HL-60 (cell line): ENCODE results near the gene SHROOM3.

Experiments
- DNase-seq, 2 experiments: peaks; one replicate each; pipeline ENCODE4 v3.0.0-alpha.2; 2010 to 2020; ENCODE audit warnings: low read depth in 1 of 2, low spot score in 1 of 2
- H3K27ac ChIP-seq: fragments of 250-450 bp; sonication (Bioruptor Pico); replicated peaks from 2 replicates; pipeline ENCODE4 v1.5.1; 2020; ENCODE audit warnings: mild to moderate bottlenecking, moderate library complexity
- H3K27me3 ChIP-seq: fragments of 250-450 bp; sonication (Bioruptor Pico); 2 replicates; pipeline ENCODE4 v1.5.1; 2021; ENCODE audit warnings: mild to moderate bottlenecking, moderate library complexity; ENCODE audit not compliant: insufficient read depth, poor library complexity, severe bottlenecking
- H3K4me3 ChIP-seq: replicated peaks from 2 replicates; pipeline ENCODE4 v1.5.1; 2011; ENCODE audit warnings: mild to moderate bottlenecking, control low read depth, low read length; ENCODE audit not compliant: insufficient read depth
- GABPA ChIP-seq: IDR thresholded peaks from 2 replicates; pipeline ENCODE4 v1.6.1; 2012; ENCODE audit warnings: low read depth
- POLR2AphosphoS5 ChIP-seq: IDR thresholded peaks from 2 replicates; pipeline ENCODE4 v1.6.1; 2012; ENCODE audit warnings: low read depth
- SPI1 ChIP-seq: IDR thresholded peaks from 2 replicates; pipeline ENCODE4 v1.6.1; 2012; ENCODE audit warnings: low read depth, mild to moderate bottlenecking, borderline replicate concordance
- TF ChIP-seq, protein P1 (sequence below): IDR thresholded peaks from one replicate; pipeline ENCODE4 v1.5.1; 2011; ENCODE audit warnings: low read length, control low read depth, inconsistent platforms; ENCODE audit not compliant: insufficient read depth
- TF ChIP-seq, protein P2 (sequence below): IDR thresholded peaks from 2 replicates; pipeline ENCODE4 v1.6.1; 2012; ENCODE audit warnings: low read depth; ENCODE audit not compliant: insufficient replicate concordance

SHROOM3 gene

DNA sequence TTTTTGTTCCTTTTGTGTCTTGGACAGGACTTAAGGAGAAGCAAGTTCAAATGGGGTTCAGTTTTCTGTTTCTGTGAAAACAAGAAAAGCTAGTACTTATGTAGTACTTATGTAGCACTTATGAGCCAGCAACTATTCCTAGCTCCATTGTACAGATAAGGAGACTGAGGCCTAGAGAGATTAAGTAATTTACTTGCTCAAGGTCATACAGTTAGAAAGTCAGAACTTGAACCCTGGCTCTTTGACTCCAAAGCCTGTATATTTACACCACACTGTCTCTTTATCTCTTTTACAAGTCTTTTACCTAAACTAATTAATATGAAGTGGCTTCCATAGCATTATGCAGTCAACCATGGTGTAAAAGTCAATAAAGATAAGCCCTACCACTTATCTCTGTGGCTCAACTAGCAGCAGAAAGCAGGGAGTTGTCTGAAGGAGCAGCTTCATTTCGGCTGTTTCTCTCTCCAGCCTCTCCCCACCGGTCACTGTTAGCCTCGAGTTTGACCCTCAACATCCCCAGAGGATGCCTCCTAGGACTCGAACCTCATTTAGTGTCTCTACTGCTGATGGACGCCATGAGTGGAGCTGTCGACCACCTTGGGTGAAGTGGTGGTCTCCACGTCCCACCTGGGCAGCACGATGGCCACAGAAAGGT, 209.9 kb downstream of the SHROOM3 start:
- H3K4me3 ChIP-seq, result no peak overlapping the region
- TF ChIP-seq POLR2AphosphoS5, result no peak
- TF ChIP-seq SPI1, result no peak
- no peak for TF ChIP-seq GABPA
- TF ChIP-seq, protein P1, sequence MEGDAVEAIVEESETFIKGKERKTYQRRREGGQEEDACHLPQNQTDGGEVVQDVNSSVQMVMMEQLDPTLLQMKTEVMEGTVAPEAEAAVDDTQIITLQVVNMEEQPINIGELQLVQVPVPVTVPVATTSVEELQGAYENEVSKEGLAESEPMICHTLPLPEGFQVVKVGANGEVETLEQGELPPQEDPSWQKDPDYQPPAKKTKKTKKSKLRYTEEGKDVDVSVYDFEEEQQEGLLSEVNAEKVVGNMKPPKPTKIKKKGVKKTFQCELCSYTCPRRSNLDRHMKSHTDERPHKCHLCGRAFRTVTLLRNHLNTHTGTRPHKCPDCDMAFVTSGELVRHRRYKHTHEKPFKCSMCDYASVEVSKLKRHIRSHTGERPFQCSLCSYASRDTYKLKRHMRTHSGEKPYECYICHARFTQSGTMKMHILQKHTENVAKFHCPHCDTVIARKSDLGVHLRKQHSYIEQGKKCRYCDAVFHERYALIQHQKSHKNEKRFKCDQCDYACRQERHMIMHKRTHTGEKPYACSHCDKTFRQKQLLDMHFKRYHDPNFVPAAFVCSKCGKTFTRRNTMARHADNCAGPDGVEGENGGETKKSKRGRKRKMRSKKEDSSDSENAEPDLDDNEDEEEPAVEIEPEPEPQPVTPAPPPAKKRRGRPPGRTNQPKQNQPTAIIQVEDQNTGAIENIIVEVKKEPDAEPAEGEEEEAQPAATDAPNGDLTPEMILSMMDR, result no peak
- TF ChIP-seq, protein P2, sequence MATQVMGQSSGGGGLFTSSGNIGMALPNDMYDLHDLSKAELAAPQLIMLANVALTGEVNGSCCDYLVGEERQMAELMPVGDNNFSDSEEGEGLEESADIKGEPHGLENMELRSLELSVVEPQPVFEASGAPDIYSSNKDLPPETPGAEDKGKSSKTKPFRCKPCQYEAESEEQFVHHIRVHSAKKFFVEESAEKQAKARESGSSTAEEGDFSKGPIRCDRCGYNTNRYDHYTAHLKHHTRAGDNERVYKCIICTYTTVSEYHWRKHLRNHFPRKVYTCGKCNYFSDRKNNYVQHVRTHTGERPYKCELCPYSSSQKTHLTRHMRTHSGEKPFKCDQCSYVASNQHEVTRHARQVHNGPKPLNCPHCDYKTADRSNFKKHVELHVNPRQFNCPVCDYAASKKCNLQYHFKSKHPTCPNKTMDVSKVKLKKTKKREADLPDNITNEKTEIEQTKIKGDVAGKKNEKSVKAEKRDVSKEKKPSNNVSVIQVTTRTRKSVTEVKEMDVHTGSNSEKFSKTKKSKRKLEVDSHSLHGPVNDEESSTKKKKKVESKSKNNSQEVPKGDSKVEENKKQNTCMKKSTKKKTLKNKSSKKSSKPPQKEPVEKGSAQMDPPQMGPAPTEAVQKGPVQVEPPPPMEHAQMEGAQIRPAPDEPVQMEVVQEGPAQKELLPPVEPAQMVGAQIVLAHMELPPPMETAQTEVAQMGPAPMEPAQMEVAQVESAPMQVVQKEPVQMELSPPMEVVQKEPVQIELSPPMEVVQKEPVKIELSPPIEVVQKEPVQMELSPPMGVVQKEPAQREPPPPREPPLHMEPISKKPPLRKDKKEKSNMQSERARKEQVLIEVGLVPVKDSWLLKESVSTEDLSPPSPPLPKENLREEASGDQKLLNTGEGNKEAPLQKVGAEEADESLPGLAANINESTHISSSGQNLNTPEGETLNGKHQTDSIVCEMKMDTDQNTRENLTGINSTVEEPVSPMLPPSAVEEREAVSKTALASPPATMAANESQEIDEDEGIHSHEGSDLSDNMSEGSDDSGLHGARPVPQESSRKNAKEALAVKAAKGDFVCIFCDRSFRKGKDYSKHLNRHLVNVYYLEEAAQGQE, result no peak
- no peak overlapping the region for H3K27ac ChIP-seq
- no peak for DNase-seq
- no peaks in the 10 kb centered on the region for H3K27me3 ChIP-seq

DNA sequence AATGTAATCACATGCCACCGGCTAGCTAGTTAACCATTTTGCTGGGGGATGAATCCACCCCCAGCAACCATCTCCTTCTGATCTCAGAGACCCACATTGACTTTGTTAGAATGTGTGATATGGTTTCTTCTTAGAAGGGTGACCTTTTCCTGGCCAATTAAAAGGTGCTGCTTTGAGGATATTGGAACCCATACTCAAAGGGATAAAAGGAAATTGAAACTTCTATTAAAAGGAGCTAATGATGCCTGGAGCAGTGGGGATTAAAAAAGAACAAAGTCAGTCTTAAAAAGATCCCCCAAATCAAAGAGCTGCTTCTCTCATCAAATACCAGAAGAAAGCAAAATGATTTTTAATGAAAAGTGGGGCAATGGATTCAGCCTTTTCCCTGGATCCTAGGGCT, 214.1 kb downstream of the SHROOM3 start:
- Histone ChIP-seq H3K27ac (no peak overlapping the region), H3K4me3 (no peak overlapping the region), H3K27me3 (no peaks in the 10 kb centered on the region)
- DNase-seq, result no peak
- TF ChIP-seq POLR2AphosphoS5 (no peak), SPI1 (no peak), GABPA (no peak)
- TF ChIP-seq, protein P1, result no peak
- TF ChIP-seq, protein P2, result no peak

DNA sequence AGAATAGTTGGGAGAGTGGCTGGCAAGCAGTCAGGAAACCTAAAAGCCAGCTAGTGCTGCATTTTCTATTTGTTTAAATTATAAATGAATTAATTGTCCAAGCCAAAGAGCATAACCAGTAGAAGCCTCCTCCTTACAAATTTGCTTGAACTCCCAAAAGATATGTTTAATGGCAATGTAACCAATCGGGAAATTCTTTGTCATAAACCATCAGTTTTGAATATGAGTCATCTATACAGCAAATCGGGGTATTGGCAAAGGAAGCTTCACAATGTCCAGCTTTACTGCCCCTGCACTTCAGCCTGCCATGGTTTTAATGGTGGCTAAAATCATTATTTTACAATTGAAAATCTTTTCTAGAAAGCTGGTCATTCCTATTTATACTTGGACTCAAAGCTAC, 216.6 kb downstream of the SHROOM3 start:
- no peak for TF ChIP-seq SPI1
- DNase-seq, result no peak
- Histone ChIP-seq H3K27ac (no peak overlapping the region), H3K27me3 (no peaks in the 10 kb centered on the region), H3K4me3 (no peak overlapping the region)

DNA sequence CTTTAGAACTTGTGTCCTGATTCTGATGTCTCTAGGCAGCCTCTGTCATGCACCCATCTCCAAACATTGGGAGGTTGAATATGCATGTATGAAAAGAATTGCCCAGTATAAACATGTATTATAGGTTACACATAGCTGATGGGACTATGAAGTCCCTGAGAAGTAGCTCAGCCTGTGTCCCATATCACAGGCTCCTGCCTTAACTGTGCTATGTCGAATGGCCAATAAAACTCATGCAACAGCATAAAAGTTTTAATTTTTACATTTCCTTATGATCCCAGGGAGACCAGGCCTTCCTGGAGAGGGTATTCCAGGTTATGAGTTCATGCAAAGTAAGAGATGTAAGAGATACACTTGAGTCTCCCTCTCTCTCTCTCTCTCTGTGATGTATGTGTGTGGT, 217.4 kb downstream of the SHROOM3 start:
- DNase-seq, result no peak
- Histone ChIP-seq H3K4me3 (no peak overlapping the region), H3K27ac (no peak overlapping the region), H3K27me3 (no peaks in the 10 kb centered on the region)
- TF ChIP-seq POLR2AphosphoS5 (no peak), SPI1 (no peak), GABPA (no peak)
- TF ChIP-seq, protein P2, result no peak
- TF ChIP-seq, protein P1, result no peak
